ENCODE data around the gene ARID1B.

GRCh38 chr6:156877126-156877863, 100.1 kb downstream of the ARID1B start:
- TF ChIP-seq NFE2L1 (tag; IDR thresholded peaks at IDR 0.05; ENCODE audit: borderline replicate concordance, low read depth) (no peak), ZNF511 (CRISPR knock-in tag; IDR thresholded peaks at IDR 0.05) (no peak), CTCF (IDR thresholded peaks at IDR 0.05 in 2 of 3, conservative IDR thresholded peaks at IDR 0.05 in 1 of 3; ENCODE audit: insufficient read depth in 2 of 3, low read depth in 1 of 3, low read length in 3 of 3) (no peak), ZNF12 (CRISPR knock-in tag; IDR thresholded peaks at IDR 0.05) (no peak), JUND (IDR thresholded peaks at IDR 0.05; ENCODE audit: borderline replicate concordance, low read depth, low read length) (no peak), JUND (tag; IDR thresholded peaks at IDR 0.05; ENCODE audit: borderline replicate concordance, low read depth, low read length) (no peak), ATF7 (IDR thresholded peaks at IDR 0.05) (no peak), POLR2A (conservative IDR thresholded peaks at IDR 0.05) (no peak), GATAD2A (IDR thresholded peaks at IDR 0.05) (no peak), UBTF (IDR thresholded peaks at IDR 0.05; ENCODE audit: borderline replicate concordance in 1 of 2, low read depth in 2 of 2, low read length in 2 of 2) (no peak), ZBTB33 (CRISPR knock-in tag; IDR thresholded peaks at IDR 0.05) (no peak), CBX1 (IDR thresholded peaks at IDR 0.05; ENCODE audit: low read depth) (no peak), CREB5 (CRISPR knock-in tag; IDR thresholded peaks at IDR 0.05) (no peak), TCF7L2 (IDR thresholded peaks at IDR 0.05; ENCODE audit: low read depth, low read length) (no peak), EZH2 (IDR thresholded peaks at IDR 0.05; ENCODE audit: borderline replicate concordance, low read depth, low read length) (no peak)
